H1 (cell line): ENCODE results near the gene GLIPR2. TPM values are rescaled to one million over a fixed set of nuclear protein-coding genes. Genes with fewer than 3 reads are reported as not detected.

ENCODE experiments used
- CTCF ChIA-PET: fragments of 300-600 bp; sonication (Branson Sonifier 250); formaldehyde crosslinking; loops from one replicate; lab custom pipeline; 2021; ENCODE audit not compliant: partially characterized antibody; lab: Charles Lee
- POLR2A ChIA-PET: fragments of 300-600 bp; sonication (Branson Sonifier 250); formaldehyde crosslinking; loops from one replicate; lab custom pipeline; 2021; ENCODE audit warnings: inconsistent platforms; ENCODE audit not compliant: partially characterized antibody; lab: Charles Lee
- DNase-seq, 2 experiments: peaks; one replicate each; pipeline versions ENCODE4 v3.0.0 to v3.0.0-alpha.2; 2010 to 2022; ENCODE audit warnings: low spot score in 2 of 2, low read depth in 1 of 2, mixed read lengths in 1 of 2
- FAIRE-seq: peaks from 2 replicates; lab custom pipeline; 2011; peaks lifted over from hg19 to GRCh38; lab: Jason Lieb, UNC
- H2AFZ ChIP-seq: 2 replicates; pipeline ENCODE4 v1.8.1; 2012; ENCODE audit warnings: low read length, inconsistent platforms
- H2AK5ac ChIP-seq: 2 replicates; pipeline ENCODE4 v1.6.1; 2013; ENCODE audit warnings: low read depth, low read length
- H2BK120ac ChIP-seq: replicated peaks from 2 replicates; pipeline ENCODE3; 2013; ENCODE audit warnings: low read depth, low read length, inconsistent platforms
- H2BK12ac ChIP-seq: 2 replicates; pipeline ENCODE4 v1.6.1; 2013; ENCODE audit warnings: low read depth, low read length
- H2BK15ac ChIP-seq: 2 replicates; pipeline ENCODE4 v1.6.1; 2013; ENCODE audit warnings: low read length
- H2BK20ac ChIP-seq: 2 replicates; pipeline ENCODE4 v1.6.1; 2013; ENCODE audit warnings: low read length
- H2BK5ac ChIP-seq: 2 replicates; pipeline ENCODE4 v1.6.1; 2013; ENCODE audit warnings: low read depth, low read length
- H3K14ac ChIP-seq: 2 replicates; pipeline ENCODE4 v1.6.1; 2013; ENCODE audit warnings: inconsistent platforms; ENCODE audit not compliant: insufficient read length
- H3K18ac ChIP-seq: 2 replicates; pipeline ENCODE4 v1.6.1; 2013; ENCODE audit warnings: low read length; ENCODE audit errors: extremely low read depth
- H3K23ac ChIP-seq: 2 replicates; pipeline ENCODE4 v1.6.1; 2013; ENCODE audit warnings: inconsistent platforms; ENCODE audit not compliant: insufficient read length
- H3K23me2 ChIP-seq: 2 replicates; pipeline ENCODE4 v1.6.1; 2013; ENCODE audit warnings: low read depth, low read length
- H3K27ac ChIP-seq: 2 replicates; pipeline ENCODE4 v1.6.1; 2011; ENCODE audit warnings: low read depth, low read length, inconsistent platforms
- H3K27me3 ChIP-seq, 4 experiments: replicated peaks in 1 of 4; 1 replicate in 1 of 4; 2 replicates in 3 of 4; pipeline versions ENCODE4 v1.6.1 to v1.8.1; 2011 to 2013; ENCODE audit warnings: low read length in 3 of 4, mild to moderate bottlenecking in 3 of 4, inconsistent platforms in 2 of 4, mixed read lengths in 2 of 4, moderate library complexity in 1 of 4; ENCODE audit not compliant: control insufficient read depth in 3 of 4, insufficient read depth in 3 of 4; ENCODE audit errors: extremely low read depth in 1 of 4
- H3K36me3 ChIP-seq, 4 experiments: 2 replicates each; pipeline versions ENCODE4 v1.6.1 to v1.8.1; 2011 to 2013; ENCODE audit warnings: mild to moderate bottlenecking in 4 of 4, low read length in 3 of 4, moderate library complexity in 2 of 4, control low read depth in 1 of 4, inconsistent platforms in 1 of 4; ENCODE audit not compliant: insufficient read depth in 4 of 4, control insufficient read depth in 2 of 4
- H3K4ac ChIP-seq: replicated peaks from 2 replicates; pipeline ENCODE3; 2013; ENCODE audit warnings: low read length, low read depth, mixed read lengths, inconsistent platforms; ENCODE audit not compliant: insufficient read length
- H3K4me1 ChIP-seq, 4 experiments: replicated peaks in 1 of 4; 1 replicate in 1 of 4; 2 replicates in 3 of 4; pipeline versions ENCODE4 v1.6.1 to v1.8.1; 2011 to 2013; ENCODE audit warnings: low read length in 3 of 4, inconsistent platforms in 2 of 4, mixed read lengths in 1 of 4; ENCODE audit not compliant: insufficient read depth in 4 of 4, control insufficient read depth in 3 of 4
- H3K4me2 ChIP-seq, 2 experiments: 2 replicates each; pipeline versions ENCODE4 v1.6.1 to v1.8.1; 2011 to 2013; ENCODE audit warnings: low read depth in 2 of 2, low read length in 2 of 2, control low read depth in 1 of 2, inconsistent platforms in 1 of 2, mild to moderate bottlenecking in 1 of 2; ENCODE audit not compliant: insufficient read depth in 1 of 2
- H3K4me3 ChIP-seq, 4 experiments: fragments of 200-600, 300-600 bp in 1 of 4; sonication (generic), shearing (Covaris generic), sonication (Bioruptor Twin) in 1 of 4; 2 replicates each; pipeline versions ENCODE4 v1.5.1 to v1.8.1; 2011 to 2016; ENCODE audit warnings: low read length in 4 of 4, low read depth in 3 of 4, control low read depth in 2 of 4, inconsistent platforms in 2 of 4, mild to moderate bottlenecking in 2 of 4, mixed read lengths in 1 of 4, moderate library complexity in 1 of 4; ENCODE audit not compliant: insufficient read depth in 2 of 4; ENCODE audit errors: extremely low read depth in 1 of 4
- H3K56ac ChIP-seq: replicated peaks from 2 replicates; pipeline ENCODE3; 2013; ENCODE audit warnings: low read depth, mild to moderate bottlenecking, mixed read lengths, low read length, inconsistent platforms; ENCODE audit not compliant: insufficient read length
- H3K79me1 ChIP-seq: 2 replicates; pipeline ENCODE4 v1.6.1; 2013; ENCODE audit warnings: low read depth, low read length, control low read depth
- H3K79me2 ChIP-seq, 2 experiments: 2 replicates each; pipeline versions ENCODE4 v1.6.1 to v1.8.1; 2012 to 2013; ENCODE audit warnings: low read length in 2 of 2, mild to moderate bottlenecking in 2 of 2, inconsistent platforms in 1 of 2; ENCODE audit not compliant: insufficient read depth in 2 of 2, control insufficient read depth in 1 of 2
- H3K9ac ChIP-seq, 4 experiments: replicated peaks in 1 of 4; 1 replicate in 1 of 4; 2 replicates in 3 of 4; pipeline versions ENCODE4 v1.6.1 to v1.8.1; 2011 to 2013; ENCODE audit warnings: low read depth in 3 of 4, low read length in 3 of 4, control low read depth in 2 of 4, mild to moderate bottlenecking in 2 of 4, moderate library complexity in 2 of 4, inconsistent platforms in 1 of 4; ENCODE audit errors: extremely low read depth in 1 of 4
- H3K9me3 ChIP-seq, 2 experiments: 2 replicates each; pipeline versions ENCODE4 v1.6.1 to v1.8.1; 2012 to 2013; ENCODE audit warnings: mild to moderate bottlenecking in 2 of 2, moderate library complexity in 2 of 2, control low read depth in 1 of 2, inconsistent platforms in 1 of 2, low read depth in 1 of 2, low read length in 1 of 2, mixed read lengths in 1 of 2; ENCODE audit not compliant: insufficient read depth in 2 of 2
- H4K20me1 ChIP-seq, 2 experiments: replicated peaks in 1 of 2; 2 replicates each; pipeline versions ENCODE3 to v1.8.1; 2011 to 2013; ENCODE audit warnings: inconsistent platforms in 2 of 2, low read length in 2 of 2, mild to moderate bottlenecking in 1 of 2; ENCODE audit not compliant: insufficient read depth in 2 of 2, control insufficient read depth in 1 of 2
- H4K5ac ChIP-seq: 2 replicates; pipeline ENCODE4 v1.6.1; 2013; ENCODE audit warnings: low read length, low read depth, mixed read lengths, inconsistent platforms; ENCODE audit not compliant: insufficient read length
- H4K8ac ChIP-seq: 2 replicates; pipeline ENCODE4 v1.8.0; 2013; ENCODE audit warnings: mild to moderate bottlenecking, moderate library complexity, low read length, inconsistent platforms; ENCODE audit not compliant: insufficient read depth; ENCODE audit errors: extremely low read depth
- H4K91ac ChIP-seq: replicated peaks from 2 replicates; pipeline ENCODE3; 2013; ENCODE audit warnings: low read length, mixed read lengths, inconsistent platforms; ENCODE audit not compliant: insufficient read length
- CBX8 ChIP-seq: fragments of 300-800, 300-1000 bp; sonication (generic); IDR thresholded peaks from 2 replicates; pipeline ENCODE4 v1.7.1; 2016; ENCODE audit warnings: low read depth, low read length, borderline replicate concordance
- FOSL1 ChIP-seq: IDR thresholded peaks from 2 replicates; pipeline ENCODE4 v1.6.1; 2011; ENCODE audit warnings: mild to moderate bottlenecking, low read depth, low read length, moderate library complexity; ENCODE audit not compliant: insufficient read depth
- HDAC2 ChIP-seq, 2 experiments: fragments of 300-600 bp in 1 of 2; sonication (generic) in 1 of 2; IDR thresholded peaks; 2 replicates each; pipeline ENCODE4 v1.6.1; 2011 to 2012; ENCODE audit warnings: low read depth in 2 of 2, low read length in 2 of 2, mild to moderate bottlenecking in 2 of 2, moderate library complexity in 2 of 2, borderline replicate concordance in 1 of 2, inconsistent platforms in 1 of 2
- JUN ChIP-seq: IDR thresholded peaks from 2 replicates; pipeline ENCODE4 v1.6.1; 2011; ENCODE audit warnings: low read depth, mild to moderate bottlenecking, improper control_type of control experiment, low read length
- JUND ChIP-seq: IDR thresholded peaks from 2 replicates; pipeline ENCODE4 v1.6.1; 2011; ENCODE audit warnings: mild to moderate bottlenecking, improper control_type of control experiment, low read length
- RAD21 ChIP-seq, 2 experiments: IDR thresholded peaks in 1 of 2; conservative IDR thresholded peaks in 1 of 2; 2 replicates each; pipeline ENCODE4 v1.6.1; 2011; ENCODE audit warnings: low read depth in 2 of 2, low read length in 2 of 2, improper control_type of control experiment in 1 of 2, inconsistent platforms in 1 of 2, mild to moderate bottlenecking in 1 of 2, moderate library complexity in 1 of 2
- RNF2 ChIP-seq: fragments of 200-900, 300-1000 bp; sonication (generic); IDR thresholded peaks from 2 replicates; pipeline ENCODE4 v1.7.1; 2016; ENCODE audit warnings: borderline replicate concordance, low read depth, mild to moderate bottlenecking, antibody characterized with exemption, low read length; ENCODE audit not compliant: poor library complexity, severe bottlenecking; ENCODE audit errors: missing control alignments
- SP4 ChIP-seq: IDR thresholded peaks from 2 replicates; pipeline ENCODE4 v1.6.1; 2012; ENCODE audit warnings: low read length, inconsistent platforms
- ZNF274 ChIP-seq: IDR thresholded peaks from 2 replicates; pipeline ENCODE4 v1.7.0; 2012; ENCODE audit warnings: low read length, borderline replicate concordance; ENCODE audit errors: extremely low read depth
- WGBS, 2 experiments: shearing (Covaris generic) in 1 of 2; methylation state at CpG; one replicate each; pipeline versions ENCODE4 v1.1.6 to v1.1.7; 2013 to 2015; ENCODE audit warnings: low lambda C conversion rate in 2 of 2, mixed read lengths in 2 of 2, inconsistent platforms in 1 of 2, low coverage in 1 of 2, missing lambda C conversion rate in 1 of 2; ENCODE audit not compliant: insufficient replicate concordance in 2 of 2, insufficient coverage in 1 of 2, insufficient read length in 1 of 2; ENCODE audit errors: extremely low coverage in 1 of 2, missing lambda C conversion rate in 1 of 2; 5-methylcytosine and 5-hydroxymethylcytosine counted together
- polyA plus RNA-seq, 7 experiments: library from polyadenylated mRNA; depleted of rRNA in 3 of 7; stranded (reverse) in 5 of 7; unstranded in 2 of 7; fragments of >200 nt in 5 of 7; fragments of 200-250 nt in 2 of 7; gene quantifications; 1 replicate in 5 of 7; 2 replicates in 1 of 7; 4 replicates in 1 of 7; pipeline versions ENCODE4 v1.2.1 to v1.2.3, GENCODE V29; 2011 to 2013; ENCODE audit warnings: missing spikeins in 2 of 7, mixed read lengths in 2 of 7
- total RNA-seq: library from RNA; stranded (reverse); fragmentation: NEBNext Ultra II Directional; extraction: Animal tissue kit (Norgen Biotek cat#: 25700); gene quantifications from 2 replicates; pipeline ENCODE4 v1.2.1, GENCODE V29; 2021

GLIPR2 gene
- total and polyA plus RNA-seq, 2 of the 8 experiments (the other 6 are each of a cell fraction or from before 2014, with no cell fraction given) = 7.9 to 12.0 TPM

DNA sequence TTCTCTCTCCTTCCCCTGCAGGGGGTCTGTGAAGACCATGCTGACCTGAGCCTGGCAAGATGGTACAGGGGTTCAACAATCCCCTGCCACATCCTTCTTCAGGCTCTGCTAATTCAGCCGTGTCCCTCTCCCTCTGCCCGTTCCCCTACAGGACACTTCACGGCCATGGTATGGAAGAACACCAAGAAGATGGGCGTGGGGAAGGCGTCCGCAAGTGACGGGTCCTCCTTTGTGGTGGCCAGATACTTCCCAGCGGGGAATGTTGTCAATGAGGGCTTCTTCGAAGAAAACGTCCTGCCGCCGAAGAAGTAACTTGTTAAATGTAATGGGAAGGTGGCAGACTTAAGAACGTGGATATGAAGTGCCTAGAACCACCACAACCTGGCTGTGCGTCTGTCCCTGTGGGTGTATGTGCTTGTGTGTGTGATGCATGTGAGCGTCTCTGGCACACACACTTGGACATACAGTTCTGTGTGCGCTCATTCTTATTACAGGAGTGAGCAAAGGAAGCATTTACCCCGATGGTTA, 25.7 kb downstream of the GLIPR2 start:
- POLR2A ChIA-PET = interaction anchor here (3.1 to 3.6 kb wide), 2 partner anchors 12 to 28 kb away, joined by 18 to 25 read pairs; partner anchors contain the start of gene CLTA
- TF ChIP-seq RNF2 (no peak), RAD21 (IDR thresholded peaks at IDR 0.05 in 1 of 2, conservative IDR thresholded peaks at IDR 0.05 in 1 of 2; ENCODE audit: low read depth in 2 of 2, low read length in 2 of 2) (no peak), ZNF274 (no peak), JUND (no peak), JUN (no peak), HDAC2 (IDR thresholded peaks at IDR 0.05; ENCODE audit: borderline replicate concordance in 1 of 2, low read depth in 2 of 2, low read length in 2 of 2) (no peak), SP4 (no peak), CBX8 (no peak), FOSL1 (no peak)

More for the DNA sequence above, 25.7 kb downstream of the GLIPR2 start:
- peak overlapping the region; percentile 96; the same call in 1 of the 2 replicates for H2AK5ac ChIP-seq
- peak overlapping the region; percentile 74; the same call in 1 of the 2 replicates for H3K27ac ChIP-seq
- H3K9me3 ChIP-seq = no peaks in the 10 kb centered on the region
- H2BK15ac ChIP-seq = peak overlapping the region; percentile 93
- peak overlapping the region; percentile 99 for H3K18ac ChIP-seq
- no peak overlapping the region for H3K23ac ChIP-seq
- H3K36me3 ChIP-seq = no peaks in the 10 kb centered on the region
- DNase-seq (no peak), FAIRE-seq (no peak)
- H4K20me1 ChIP-seq = no peaks in the 10 kb centered on the region
- H3K56ac ChIP-seq = no peak overlapping the region
- H2BK5ac ChIP-seq = peak overlapping the region; percentile 97; the same call in 1 of the 2 replicates
- H3K4ac ChIP-seq = peak overlapping the region; percentile 20
- no peak overlapping the region for H4K8ac ChIP-seq
- WGBS, 2 experiments = 91% methylated on average over 17 of the region's 17 CpGs; no CpG with 5 or more reads in 1 of the 2 experiments
- H3K79me2 ChIP-seq = no peaks in the 10 kb centered on the region
- peak overlapping the region; percentile 66 for H2BK120ac ChIP-seq
- H3K4me1 ChIP-seq = peaks cover 11 to 25% (median 17%) of the 10 kb centered on the region in 4 experiments
- no peaks in the 10 kb centered on the region for H3K79me1 ChIP-seq
- H3K23me2 ChIP-seq = peaks cover 2% of the 10 kb centered on the region; the same call in 1 of the 2 replicates
- peak overlapping the region in 2 of 4 experiments; percentile 26 to 58; a peak in 1 of 7 replicates for H3K9ac ChIP-seq
- H3K4me3 ChIP-seq = no peak overlapping the region
- peak overlapping the region; percentile 97 for H2AFZ ChIP-seq
- H3K14ac ChIP-seq = no peak overlapping the region
- peak overlapping the region; percentile 83 for H4K91ac ChIP-seq
- H3K27me3 ChIP-seq = no peaks in the 10 kb centered on the region
- H3K4me2 ChIP-seq = peak overlapping the region; percentile 60 to 62
- CTCF ChIA-PET = interaction anchor here (5.5 to 10.2 kb wide), 2 partner anchors 14 to 60 kb away, joined by 48 to 153 read pairs; no protein-coding TSS in a partner anchor
- peak overlapping the region; percentile 76 for H4K5ac ChIP-seq
- peak overlapping the region; percentile 99 for H2BK20ac ChIP-seq
- peak overlapping the region; percentile 100 for H2BK12ac ChIP-seq
